HG03039 (cell line): ENCODE measurements around the gene SEZ6.

ENCODE experiments used
- ATAC-seq: cut with Tn5 transposase; IDR thresholded peaks from one replicate; pipeline ENCODE4 v1.9.1; 2021; ENCODE audit warnings: mild to moderate bottlenecking, moderate library complexity; ENCODE audit not compliant: unreplicated experiment

The SEZ6 gene

GRCh38 chr17:28957277-28957991 is 48.4 kb downstream of the SEZ6 start:
- no peak for ATAC-seq

DNA sequence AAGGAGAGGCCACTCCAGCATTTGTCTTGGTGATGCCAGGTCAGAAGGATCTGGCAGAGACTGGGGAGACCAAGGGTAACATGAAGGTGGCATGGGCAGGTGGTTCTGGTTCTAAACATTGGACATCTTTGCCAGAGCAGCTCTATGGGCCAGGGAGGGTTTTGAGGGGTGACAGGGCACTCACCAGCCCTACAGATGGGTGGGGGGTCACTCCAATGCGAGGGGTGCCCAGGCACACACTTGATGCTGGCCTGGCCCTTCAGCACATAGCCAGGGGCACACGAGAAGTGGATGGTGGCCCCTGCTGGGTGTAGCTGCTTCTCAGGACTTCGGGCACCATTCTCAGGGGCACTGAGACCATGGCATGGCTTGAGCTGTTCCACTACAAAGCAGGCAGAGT is 49.0 kb downstream of the SEZ6 start:
- ATAC-seq = no peak

GRCh38 chr17:28956112-28956511 is 49.7 kb downstream of the SEZ6 start:
- no peak for ATAC-seq

- ATAC-seq = no peak
Observed at GRCh38 chr17:28955408-28955807, 50.4 kb downstream of the SEZ6 start.

DNA sequence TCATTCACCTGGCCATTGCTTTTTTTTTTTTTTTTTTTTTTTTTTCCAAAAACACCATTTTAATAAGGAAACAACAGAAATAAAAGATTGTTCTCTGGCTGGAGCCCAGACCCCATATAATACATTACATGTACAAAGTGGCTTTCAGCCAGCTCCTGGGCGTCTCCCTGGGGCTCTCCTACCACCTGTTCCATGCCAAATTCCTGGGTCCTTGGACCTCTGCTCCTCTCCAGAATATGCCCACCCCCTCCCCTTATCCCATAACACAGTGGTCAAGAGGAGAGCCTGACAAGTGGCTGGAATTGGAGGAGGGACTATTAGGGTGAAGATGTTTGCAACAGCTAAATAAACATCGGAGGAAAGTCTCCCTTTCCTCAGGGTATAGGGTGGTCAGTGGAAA is 50.9 kb downstream of the SEZ6 start:
- ATAC-seq = no peak

- no peak for ATAC-seq
Observed at GRCh38 chr17:28953444-28954118, 52.3 kb downstream of the SEZ6 start.

DNA sequence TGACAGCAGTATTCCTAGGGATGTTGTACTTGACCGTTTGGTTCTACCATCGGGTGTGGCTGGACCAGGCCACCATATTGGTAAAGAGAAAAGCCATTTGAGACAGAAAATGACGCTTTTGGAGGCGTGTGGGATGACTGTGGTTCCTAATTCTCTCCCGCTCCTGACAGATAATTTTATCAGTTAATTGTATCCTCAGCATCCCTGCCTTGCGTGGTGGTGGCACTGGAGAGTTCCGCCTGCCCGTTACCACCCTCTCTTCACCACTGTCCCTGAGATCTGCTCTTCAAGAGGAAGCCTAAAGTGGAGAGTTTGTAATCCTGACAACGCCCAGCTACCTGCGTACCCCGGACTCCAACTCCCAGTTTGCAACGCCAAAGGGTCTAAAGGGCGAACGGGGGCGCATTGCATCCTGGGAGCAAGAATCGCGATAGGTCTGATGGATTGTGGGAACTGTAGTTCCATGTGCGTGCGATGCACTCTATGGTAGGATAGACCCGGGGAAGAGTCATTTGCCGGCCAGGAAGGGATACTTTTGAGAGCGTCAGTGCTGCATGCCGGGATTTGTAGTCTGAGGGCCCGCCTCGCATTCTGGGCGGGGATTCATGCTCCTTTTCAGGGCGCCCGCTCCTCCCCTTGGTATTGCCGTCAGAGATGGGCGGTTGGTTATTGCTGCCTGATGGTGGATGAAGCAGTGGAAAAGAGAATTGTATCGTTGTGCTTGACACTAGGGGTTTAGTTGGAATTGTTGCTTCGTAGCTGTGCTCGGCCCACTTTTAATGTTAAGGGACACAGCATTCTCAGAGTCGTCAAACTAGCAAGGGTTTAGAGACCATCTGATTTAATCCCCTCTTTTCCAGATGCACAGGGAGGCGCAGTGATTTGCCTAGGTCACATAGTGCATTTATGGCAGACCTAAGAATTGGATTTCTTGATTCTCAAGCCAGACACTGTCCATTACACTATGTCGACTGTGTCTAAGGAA is 53.5 kb downstream of the SEZ6 start:
- peak; percentile 53 for ATAC-seq

DNA sequence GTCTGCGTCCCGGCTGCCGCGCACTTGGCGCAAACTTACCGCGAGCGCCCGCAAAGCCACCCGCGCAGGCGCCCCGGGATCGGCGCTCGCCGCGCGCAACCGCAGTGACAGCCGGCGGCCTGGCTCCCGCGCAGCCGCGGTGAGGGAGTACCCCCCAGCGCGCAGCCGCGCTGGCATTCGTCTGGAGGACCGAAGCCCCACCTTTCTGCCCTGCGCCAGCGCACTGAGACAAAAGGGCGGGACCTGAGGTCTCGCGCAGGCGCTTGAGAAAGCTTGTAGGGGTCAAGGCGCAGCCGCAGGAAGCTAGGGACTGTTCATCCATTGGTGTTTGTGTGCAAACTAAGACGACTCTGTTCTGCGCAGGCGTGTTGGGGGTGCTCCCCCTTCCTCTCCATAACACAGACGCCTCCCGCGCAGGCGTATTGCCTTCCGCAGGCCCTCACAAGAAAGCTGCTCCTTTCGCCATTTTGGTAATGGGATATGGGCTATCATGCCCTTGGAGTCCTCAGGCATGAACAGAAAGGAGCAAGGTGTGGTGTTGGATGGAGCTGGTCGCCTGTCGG is 54.3 kb downstream of the SEZ6 start, which contains the start of gene PHF12:
Gene PHF12 (minus strand): TSS at position 91 of the 563 bp plus-strand sequence. CDS start 558 bp downstream, outside the sequence.
- peak; percentile 52 for ATAC-seq

DNA sequence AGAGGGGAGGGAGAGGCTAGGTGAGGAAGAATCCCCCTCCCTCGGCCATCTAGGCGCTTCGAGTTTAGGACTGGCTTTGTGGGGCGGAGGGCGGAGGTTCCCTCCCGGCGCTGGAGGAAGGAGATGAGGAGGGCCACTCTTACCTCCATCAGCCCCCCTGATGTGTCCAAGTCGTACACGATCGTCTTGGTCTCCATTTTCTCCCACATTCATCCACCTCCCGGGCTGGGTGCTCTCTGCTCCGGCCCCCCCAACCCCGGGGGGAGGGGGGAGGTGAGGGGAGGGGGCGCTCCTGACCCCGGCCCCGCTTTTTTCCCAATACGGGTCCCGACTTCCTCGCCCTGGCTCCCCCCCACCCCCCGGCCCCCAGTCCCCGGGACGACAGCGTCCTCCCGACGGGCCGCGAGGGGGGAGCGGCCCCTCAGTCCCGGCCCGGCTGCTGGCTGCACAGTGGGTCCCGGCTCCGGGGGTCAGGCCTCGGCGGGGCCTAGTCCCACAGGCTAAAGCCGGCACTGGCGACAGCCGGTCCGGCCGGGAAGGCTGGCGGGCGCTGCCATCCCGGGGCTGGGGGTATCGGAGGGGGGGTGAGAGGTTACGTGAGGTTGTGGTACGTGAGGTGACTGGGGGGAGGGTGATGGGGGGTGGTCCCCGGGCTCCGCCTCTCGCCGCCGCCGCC is 54.9 kb downstream of the SEZ6 start:
- ATAC-seq = no peak

DNA sequence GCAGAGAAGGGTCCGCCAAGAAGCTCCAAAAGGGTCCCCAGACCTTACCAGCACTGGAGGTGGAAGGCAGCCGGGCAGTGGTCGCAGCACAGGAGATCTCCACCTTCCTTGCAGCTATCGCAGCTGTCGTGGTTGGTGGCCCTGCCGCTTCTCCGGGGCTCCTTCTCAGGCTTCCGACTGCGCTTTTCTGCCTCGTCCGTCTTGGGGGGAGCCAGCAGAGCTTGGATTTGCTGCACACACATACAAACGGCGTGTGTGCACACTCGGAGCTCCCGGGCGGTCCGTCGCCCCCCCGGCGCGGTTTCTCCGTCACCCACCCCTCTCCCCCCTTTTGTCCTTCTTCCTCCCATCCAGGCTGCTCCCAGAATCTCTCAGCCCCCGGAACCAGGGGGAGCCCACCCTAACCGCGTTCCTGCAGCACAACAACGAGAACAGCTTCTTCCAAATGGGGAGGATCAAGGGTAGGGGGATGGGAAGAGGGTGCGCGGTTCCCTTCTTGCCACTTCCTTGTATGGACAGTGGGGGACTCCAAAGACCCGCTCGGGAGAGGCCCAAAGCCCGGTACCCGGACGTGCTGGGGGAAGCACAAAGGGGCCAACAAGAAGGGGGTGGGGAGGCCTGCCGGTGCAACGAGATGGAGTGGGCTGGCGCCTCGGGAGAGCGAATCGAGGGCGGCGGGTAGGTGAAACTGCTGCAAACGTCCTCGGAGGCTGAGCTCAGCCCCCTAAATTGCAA is 55.6 kb downstream of the SEZ6 start:
- no peak for ATAC-seq

DNA sequence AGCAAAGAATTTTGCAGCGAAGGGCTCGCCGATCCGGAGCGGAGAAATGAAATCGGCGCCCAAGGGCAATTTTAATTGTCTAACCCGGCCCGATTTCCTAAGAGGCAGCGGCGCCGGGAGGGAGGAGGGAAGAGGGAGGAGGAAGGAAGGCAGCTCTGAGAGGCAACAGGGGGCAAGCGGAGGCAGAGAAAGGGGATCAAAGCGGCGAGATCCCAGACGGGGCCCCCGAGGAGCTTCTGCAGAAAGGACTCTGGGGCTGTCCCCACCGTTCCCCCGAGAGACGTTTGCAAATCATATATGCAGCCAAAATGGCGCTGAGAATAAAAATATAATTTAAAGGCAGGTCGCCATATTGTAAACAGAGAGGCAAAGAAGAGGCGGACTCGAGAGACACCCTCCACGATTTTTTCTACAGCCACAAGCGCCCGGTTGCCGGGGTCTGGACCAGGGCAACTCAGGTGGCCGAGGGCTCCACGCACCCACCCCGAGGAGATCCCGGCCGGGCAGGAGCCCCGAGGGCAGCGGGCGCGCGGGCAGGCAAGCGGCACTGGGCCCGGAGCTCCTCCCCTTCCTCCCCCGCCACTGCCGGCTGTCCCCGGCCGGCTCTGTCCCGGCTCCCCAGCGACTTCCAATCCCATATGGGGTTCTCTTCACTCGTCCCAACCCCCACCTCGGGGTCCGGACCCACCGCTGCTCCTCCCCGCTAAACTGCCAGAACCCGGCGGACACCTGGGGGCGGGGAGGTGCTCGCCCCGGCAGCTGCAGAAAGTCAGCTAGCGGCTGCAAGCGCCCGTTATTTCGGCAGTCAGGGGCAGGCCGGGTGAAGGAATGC is 56.4 kb downstream of the SEZ6 start:
- no peak for ATAC-seq

- ATAC-seq = no peak
Observed at GRCh38 chr17:28948873-28949184, 57.0 kb downstream of the SEZ6 start.

DNA sequence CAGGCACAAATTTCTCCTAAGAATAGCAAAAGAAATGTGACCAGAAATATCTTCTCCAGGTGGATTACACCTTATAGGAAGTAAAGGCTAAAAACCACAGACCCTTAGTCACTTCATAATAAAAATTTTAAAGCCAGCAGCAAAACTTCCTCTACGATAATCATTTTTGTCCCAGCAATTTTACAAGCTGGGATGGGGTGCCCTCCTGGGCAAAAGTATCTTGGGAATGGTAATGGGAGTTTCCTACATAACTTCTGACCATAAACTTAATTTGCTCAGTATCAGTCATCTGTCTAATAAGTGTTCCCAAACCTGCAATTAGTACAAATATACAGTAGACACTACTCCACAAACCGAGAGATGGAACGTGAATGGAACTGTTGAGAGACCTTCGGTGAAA is 57.5 kb downstream of the SEZ6 start:
- ATAC-seq = no peak

GRCh38 chr17:28947639-28948038 is 58.2 kb downstream of the SEZ6 start:
- no peak for ATAC-seq

DNA sequence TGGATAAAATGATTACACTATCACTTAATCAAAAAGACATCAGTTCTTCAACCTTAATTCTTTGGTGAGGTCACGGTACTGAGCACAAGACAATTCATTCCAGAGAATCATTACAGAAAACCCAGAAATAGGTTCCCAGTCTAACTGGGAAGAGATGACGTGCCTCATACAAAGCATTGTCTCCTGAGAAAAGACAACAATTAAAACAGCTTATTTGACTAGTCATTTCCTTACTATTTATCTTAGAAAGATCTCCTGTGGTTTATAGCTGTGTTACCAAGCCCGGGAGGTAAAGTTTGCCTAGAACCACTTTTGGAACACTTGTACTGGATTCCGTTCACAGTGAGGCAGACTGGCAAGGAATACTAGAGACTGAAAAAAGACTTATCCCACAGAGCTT is 59.6 kb downstream of the SEZ6 start:
- no peak for ATAC-seq

GRCh38 chr17:28944862-28945741 is 60.7 kb downstream of the SEZ6 start:
- ATAC-seq = no peak

DNA sequence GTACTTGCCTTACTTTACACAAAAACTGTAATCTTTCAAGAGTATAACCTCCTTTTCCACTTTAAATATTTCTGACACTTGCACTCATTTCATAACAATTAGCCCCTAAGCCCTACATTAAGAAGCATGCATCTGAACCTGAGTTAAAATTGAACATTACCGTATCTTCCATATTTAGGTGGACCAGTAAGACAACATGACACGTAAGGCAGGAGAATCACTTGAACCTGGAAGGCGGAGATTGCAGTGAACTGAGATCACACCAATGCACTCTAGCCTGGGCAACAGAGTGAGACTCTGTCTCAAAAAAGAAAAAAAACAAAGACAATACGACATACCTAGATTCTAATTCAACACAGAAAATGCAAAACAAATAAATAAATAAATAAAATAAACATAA is 61.5 kb downstream of the SEZ6 start:
- ATAC-seq = no peak

DNA sequence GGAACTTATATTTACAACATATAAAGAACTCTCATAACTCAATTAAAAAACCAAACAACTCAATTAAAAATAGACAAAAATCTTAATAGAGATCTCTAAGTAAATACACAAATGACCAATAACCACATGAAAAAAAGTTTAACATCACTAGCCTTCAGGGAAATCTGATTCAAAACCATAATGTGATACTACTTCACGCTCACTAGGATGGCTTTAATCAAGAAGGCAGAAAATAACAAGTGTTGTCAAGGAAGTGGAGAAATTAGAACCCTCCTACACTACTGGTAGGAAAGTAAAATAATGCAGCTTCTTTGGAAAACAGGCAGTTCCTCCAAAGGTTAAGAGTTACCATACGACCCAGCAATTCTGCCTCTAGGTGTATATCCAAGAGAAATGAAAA is 62.9 kb downstream of the SEZ6 start:
- ATAC-seq = no peak
